ENCODE results near the gene CTRL.
A peak's percentile ranks its signal among the peaks of the same experiment; 100 is the strongest.

Gene CTRL

GRCh38 chr16:67892375-67892774, 39.3 kb downstream of the CTRL start:
- DNase-seq (ENCODE audit: low read depth in 2 of 2) = no peak

DNA sequence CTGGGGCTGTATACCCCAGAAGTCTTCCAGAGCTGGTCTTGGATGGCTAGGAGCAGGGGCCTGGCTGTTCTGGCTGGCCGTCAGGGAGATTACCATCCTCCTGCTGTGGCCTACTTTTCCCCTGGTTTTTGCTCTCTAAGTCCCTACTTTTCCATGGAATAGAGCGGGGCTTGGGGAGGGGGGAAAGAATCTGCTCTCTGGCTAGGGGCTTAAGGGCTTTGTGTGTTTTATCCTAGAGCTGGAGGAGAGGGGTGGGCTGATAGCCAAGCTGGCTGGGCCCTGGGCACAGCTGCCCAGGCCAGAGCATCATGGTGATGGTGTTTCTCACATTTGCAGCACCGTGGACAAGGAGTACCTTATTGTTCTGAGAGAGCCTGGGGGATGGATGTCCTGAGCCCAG, 43.3 kb downstream of the CTRL start:
- DNase-seq (ENCODE audit: low read depth in 2 of 2) = no peak

GRCh38 chr16:67886387-67886786, 45.3 kb downstream of the CTRL start:
- DNase-seq (ENCODE audit: low read depth in 2 of 2) = no peak

GRCh38 chr16:67885976-67886375, 45.7 kb downstream of the CTRL start:
- DNase-seq (ENCODE audit: low read depth in 2 of 2) = no peak

GRCh38 chr16:67885545-67885944, 46.1 kb downstream of the CTRL start:
- no peak for DNase-seq (ENCODE audit: low read depth in 2 of 2)

- DNase-seq (ENCODE audit: low read depth in 2 of 2) = no peak
These were observed 47.0 kb downstream of the CTRL start, which contains the start of gene NRN1L for GRCh38 chr16:67884684-67885083. NRN1L (plus strand) TSS chr16:67884885; CDS start chr16:67884904, 19 bp downstream.

GRCh38 chr16:67883872-67884261, 47.8 kb downstream of the CTRL start:
- DNase-seq (ENCODE audit: low read depth in 2 of 2) = peak; percentile 32 to 61

DNA sequence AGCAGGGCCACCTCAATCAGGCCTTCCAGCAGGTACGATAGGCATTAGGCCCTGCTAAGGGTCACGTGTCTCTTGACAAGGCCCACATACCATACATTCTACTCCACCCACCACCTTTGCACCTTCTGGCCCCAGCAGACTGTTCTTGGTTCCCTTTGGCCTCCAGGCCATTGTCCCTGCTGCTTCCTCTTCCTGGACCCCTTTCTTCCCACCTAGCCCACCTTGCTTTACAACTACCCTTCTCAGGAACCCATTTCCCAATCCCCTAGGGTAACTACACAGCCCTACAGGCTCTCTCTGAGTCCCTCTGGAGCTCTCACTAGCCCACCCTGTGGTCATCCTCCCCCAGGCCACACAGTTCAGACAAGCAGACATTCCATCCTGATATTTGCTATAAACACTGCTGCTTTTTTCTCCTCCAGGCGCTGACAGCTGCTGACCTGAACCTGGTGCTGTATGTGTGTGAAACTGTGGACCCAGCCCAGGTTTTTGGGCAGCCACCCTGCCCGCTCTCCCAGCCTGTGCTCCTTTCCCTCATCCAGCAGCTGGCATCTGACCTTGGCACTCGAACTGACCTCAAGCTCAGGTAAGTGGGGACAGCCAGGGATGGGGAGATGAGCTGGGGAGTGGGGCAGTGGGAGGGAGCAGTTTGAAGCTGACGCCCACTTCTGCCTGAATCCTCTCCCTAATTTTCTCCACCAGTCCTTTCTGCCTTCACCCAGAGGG, 48.4 kb downstream of the CTRL start:
- DNase-seq (ENCODE audit: low read depth in 2 of 2) = no peak

DNA sequence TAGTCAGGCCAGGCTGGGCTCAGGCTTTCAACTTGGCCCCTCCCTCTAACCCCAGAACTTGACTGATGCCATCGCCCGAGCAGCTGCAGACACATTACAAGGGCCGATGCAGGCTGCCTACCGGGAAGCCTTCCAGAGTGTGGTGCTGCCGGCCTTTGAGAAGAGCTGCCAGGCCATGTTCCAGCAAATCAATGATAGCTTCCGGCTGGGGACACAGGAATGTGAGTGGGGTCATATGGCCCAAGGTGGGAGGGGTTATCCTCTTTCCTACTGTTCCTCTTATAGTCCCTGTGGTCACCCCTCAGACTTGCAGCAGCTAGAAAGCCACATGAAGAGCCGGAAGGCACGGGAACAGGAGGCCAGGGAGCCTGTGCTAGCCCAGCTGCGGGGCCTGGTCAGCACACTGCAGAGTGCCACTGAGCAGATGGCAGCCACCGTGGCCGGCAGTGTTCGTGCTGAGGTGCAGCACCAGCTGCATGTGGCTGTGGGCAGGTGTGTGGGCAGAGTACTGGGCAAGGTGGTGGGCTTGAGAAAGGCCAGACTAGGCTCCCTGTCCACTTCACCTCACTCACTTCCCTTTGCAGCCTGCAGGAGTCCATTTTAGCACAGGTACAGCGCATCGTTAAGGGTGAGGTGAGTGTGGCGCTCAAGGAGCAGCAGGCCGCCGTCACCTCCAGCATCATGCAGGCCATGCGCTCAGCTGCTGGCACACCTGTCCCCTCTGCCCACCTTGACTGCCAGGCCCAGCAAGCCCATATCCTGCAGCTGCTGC, 49.1 kb downstream of the CTRL start:
- no peak for DNase-seq (ENCODE audit: low read depth in 2 of 2)

GRCh38 chr16:67881621-67882161, 50.0 kb downstream of the CTRL start:
- DNase-seq (ENCODE audit: low read depth in 2 of 2) = no peak

GRCh38 chr16:67880584-67880983, 51.1 kb downstream of the CTRL start:
- DNase-seq (ENCODE audit: low read depth in 2 of 2) = no peak

GRCh38 chr16:67879936-67880335, 51.7 kb downstream of the CTRL start:
- DNase-seq (ENCODE audit: low read depth in 2 of 2) = no peak
